RWPE1 (cell line): Measurements from ENCODE around the gene CAMK1D.

Experiments
- CTCF ChIA-PET: fragments of 350-600 bp; sonication (Branson Sonifier 250); formaldehyde crosslinking; extraction: SDS; loops from one replicate; lab custom pipeline; 2021; lab: Yijun Ruan, JAX
- POLR2A ChIA-PET: fragments of 400-600 bp; formaldehyde crosslinking; extraction: SDS; loops from one replicate; lab custom pipeline; 2020; ENCODE audit warnings: antibody characterized with exemption; ENCODE audit not compliant: low non-redundant PET; lab: Yijun Ruan, JAX
- DNase-seq: peaks from one replicate; pipeline ENCODE4 v3.0.0; 2012; ENCODE audit warnings: low spot score
- H3K27ac ChIP-seq: fragments of 450-650 bp; 2 replicates; pipeline ENCODE4 v1.5.1; 2017
- TF ChIP-seq, protein P1 (sequence below): fragments of 450-650 bp; conservative IDR thresholded peaks from 2 replicates; pipeline ENCODE4 v1.5.1; 2017; ENCODE audit warnings: low read depth, mild to moderate bottlenecking

Gene CAMK1D

DNA sequence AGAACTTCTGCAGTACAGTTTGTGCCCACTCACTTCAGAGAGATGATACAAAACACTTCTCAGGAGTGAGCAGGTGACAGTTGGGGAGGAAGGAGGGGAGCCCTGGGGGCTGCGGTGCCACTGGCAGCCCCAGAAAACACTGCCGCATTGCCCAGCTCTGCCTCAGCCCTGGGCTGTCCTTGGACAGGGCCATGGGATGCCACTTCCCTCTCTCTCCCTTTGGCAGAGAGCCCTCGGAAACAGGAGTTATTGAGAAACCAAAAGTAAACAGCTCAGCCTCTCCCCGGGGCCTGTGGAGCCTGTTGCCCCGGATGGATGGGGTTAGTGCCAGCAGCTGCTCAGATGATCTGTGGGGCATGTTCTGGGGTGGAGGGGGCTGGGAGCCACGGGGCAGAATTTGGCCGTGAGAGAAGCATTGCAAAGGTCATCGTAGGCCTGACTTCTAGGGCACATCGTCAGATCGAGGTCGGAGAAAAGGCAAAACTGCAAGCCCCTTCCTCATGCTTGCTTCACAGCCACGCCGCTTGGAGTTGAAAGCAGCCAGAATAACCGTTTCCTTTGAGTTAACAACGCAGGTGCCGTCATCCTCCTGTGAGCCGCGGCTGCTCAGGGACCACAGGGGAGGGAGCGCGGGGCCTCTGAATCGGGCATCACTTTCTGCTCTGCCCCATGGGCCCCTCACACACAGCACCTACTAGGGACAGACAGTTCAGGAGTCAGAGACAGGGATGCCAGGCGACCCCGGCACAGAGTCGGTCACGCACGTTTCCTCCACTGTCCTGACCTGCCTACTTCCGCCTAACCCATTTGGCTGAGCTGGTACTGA lies 256.4 kb downstream of the CAMK1D start:
- ChIA-PET POLR2A (no interaction called here), CTCF (interaction anchor here (0.7 kb wide), 1 partner anchor 51 kb away, joined by 3 read pairs; no protein-coding TSS in a partner anchor)
- H3K27ac ChIP-seq: peak overlapping the region; percentile 61
- DNase-seq: peak; percentile 66
- TF ChIP-seq, protein P1, sequence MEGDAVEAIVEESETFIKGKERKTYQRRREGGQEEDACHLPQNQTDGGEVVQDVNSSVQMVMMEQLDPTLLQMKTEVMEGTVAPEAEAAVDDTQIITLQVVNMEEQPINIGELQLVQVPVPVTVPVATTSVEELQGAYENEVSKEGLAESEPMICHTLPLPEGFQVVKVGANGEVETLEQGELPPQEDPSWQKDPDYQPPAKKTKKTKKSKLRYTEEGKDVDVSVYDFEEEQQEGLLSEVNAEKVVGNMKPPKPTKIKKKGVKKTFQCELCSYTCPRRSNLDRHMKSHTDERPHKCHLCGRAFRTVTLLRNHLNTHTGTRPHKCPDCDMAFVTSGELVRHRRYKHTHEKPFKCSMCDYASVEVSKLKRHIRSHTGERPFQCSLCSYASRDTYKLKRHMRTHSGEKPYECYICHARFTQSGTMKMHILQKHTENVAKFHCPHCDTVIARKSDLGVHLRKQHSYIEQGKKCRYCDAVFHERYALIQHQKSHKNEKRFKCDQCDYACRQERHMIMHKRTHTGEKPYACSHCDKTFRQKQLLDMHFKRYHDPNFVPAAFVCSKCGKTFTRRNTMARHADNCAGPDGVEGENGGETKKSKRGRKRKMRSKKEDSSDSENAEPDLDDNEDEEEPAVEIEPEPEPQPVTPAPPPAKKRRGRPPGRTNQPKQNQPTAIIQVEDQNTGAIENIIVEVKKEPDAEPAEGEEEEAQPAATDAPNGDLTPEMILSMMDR: no peak

DNA sequence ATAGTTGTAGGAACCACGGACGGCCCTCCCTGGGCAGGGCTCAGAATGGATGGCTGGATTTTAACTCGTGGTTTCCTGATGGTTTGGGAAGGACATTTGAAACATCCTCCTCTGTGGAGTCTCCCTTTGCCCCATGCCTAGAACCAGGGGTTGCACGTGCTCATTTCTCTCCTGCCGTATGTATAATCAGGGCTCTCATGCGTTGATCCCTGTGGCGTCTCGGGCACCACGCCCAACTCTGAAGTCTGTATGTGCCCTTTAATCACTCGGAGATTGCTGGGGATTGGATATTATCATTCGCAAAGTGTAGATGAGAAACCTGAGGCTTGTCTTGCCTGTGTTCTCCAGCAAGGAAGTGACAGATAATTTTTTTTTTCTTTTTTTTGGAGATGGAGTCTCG lies 257.1 kb downstream of the CAMK1D start:
- peak overlapping the region; percentile 61 for H3K27ac ChIP-seq
- TF ChIP-seq, protein P1: no peak
- POLR2A ChIA-PET: no interaction called here
- no peak for DNase-seq
- CTCF ChIA-PET: interaction anchor here (0.6 kb wide), 1 partner anchor 325 kb away, joined by 3 read pairs; no protein-coding TSS in a partner anchor

DNA sequence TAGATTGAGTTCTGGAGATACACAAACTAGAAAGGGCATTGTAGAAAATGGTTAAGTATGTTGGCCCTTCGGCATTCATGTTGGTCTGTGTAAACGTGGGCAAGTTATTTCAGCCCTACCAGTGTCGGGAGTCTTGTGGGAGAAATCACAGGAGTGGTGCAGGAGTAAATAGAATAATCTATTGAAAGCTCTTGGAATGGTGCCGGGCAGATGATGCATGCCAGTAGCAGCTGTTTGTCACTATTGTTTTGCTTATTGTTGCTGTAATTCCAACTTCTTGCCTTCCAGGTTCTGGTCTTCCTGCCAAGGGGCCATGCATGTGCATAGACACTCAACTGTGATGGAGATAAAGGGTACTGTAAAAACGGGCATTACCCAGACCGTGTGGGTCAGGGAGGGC lies 259.4 kb downstream of the CAMK1D start:
- POLR2A ChIA-PET: no interaction called here
- CTCF ChIA-PET: no interaction called here
- TF ChIP-seq, protein P1: no peak
- no peak overlapping the region for H3K27ac ChIP-seq
- no peak for DNase-seq

DNA sequence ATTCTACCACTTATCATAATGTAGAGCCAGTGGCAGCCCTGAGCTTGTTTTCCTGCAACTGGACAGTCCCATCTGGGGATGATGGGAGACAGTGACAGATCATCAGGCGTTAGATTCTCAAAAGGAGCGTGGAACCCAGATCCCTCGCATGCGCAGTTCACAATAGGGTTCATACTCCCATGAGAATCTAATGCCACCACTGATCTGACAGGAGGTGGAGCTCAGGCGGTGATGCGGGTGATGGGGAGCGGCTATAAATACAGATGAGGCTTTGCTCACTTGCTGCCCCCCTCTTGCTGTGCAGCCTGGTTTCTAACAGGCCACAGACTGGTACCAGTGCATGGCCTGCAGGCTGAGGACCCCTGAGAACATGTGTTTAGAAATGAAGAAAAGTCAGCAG lies 260.1 kb downstream of the CAMK1D start:
- ChIA-PET CTCF (no interaction called here), POLR2A (no interaction called here)
- no peak for DNase-seq
- H3K27ac ChIP-seq: no peak overlapping the region
- TF ChIP-seq, protein P1: no peak

DNA sequence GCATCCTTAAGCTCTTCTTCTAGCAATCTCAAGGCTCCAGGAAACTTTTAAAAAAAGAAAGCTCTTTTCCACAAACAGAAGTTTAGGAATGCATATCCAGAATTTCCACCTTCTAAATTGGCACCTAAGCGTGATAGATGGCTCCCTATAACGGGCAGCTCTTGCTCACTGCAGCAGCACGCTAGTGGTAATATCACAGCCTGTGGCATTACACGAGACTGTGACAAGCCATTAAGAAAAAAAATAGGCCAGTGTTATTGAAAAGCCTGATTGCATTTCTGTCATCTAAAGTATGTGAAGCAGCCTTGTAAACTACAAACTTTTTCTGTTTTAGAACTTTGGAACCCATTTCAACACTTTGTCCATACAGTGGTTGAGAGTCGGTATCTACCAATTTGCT lies 263.8 kb downstream of the CAMK1D start:
- ChIA-PET CTCF (no interaction called here), POLR2A (no interaction called here)
- DNase-seq: no peak
- no peak overlapping the region for H3K27ac ChIP-seq
- TF ChIP-seq, protein P1: no peak

DNA sequence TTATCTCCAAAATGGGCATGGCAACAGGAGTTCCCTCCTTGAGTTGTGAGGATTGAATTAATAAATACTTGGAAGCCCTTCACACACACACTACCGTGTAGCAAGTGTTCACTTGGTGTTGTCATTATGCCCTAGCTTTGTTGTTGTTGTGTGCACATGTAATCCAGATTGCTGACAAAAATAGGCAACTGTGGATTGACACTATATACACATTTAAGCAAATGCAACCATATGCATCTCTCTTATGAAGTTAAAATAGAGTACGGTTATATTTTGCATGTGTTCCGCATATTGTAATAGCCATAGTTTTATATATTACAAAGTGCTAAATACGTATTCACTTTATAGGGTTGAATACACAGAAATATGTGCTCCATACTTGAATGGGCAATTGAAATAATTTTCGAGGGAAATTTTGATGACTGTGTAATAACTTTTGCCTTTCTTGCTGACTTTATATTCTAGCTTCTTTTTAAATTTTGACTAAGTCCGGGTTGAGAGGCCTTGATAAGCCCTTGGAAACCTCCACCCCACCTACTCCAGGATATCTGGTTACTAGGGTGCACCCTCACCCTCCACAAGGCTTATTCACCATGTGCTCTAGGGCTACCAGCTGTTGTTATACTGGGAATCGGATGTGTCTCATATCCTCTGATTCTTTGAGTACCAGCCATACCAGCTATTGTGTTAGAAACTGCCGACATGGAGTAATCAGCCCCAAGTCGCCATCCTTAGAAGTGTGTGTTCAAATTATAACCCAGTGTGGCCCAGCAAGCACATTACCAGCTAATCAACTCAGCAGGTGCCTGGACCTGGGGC lies 265.0 kb downstream of the CAMK1D start:
- DNase-seq: no peak
- ChIA-PET CTCF (interaction anchor here (1.1 kb wide), 1 partner anchor 27 kb away, joined by 3 read pairs; no protein-coding TSS in a partner anchor), POLR2A (no interaction called here)
- H3K27ac ChIP-seq: no peak overlapping the region
- TF ChIP-seq, protein P1: no peak
